Measurements from ENCODE around the gene SHC3. TPM values are rescaled to one million over a fixed set of nuclear protein-coding genes. Genes with fewer than 3 reads are reported as not detected.
A peak's percentile ranks its signal among the peaks of the same experiment; 100 is the strongest.

The SHC3 gene
- total and polyA plus RNA-seq, 2 donors (not counting 1 experiment from before 2014, with no cell fraction given): 1.7 to 16.2 TPM

- Histone ChIP-seq H3K36me3 (ENCODE audit: control insufficient read depth, insufficient read depth, low read length) (peaks cover 10% of the 10 kb centered on the region), H3K4me2 (ENCODE audit: extremely low read depth, insufficient read depth, low read length) (peak overlapping the region; percentile 11), H2AFZ (ENCODE audit: low read length) (no peak overlapping the region), H3K4me1 (ENCODE audit: control insufficient read depth, extremely low read depth, insufficient read depth, low read length) (peaks cover 10% of the 10 kb centered on the region), H4K20me1 (ENCODE audit: control insufficient read depth, extremely low read depth, insufficient read depth, low read length) (no peaks in the 10 kb centered on the region), H3K9ac (ENCODE audit: insufficient read depth, low read length) (no peak overlapping the region), H3K9me3 (ENCODE audit: control insufficient read depth, insufficient read depth, low read depth, low read length) (no peaks in the 10 kb centered on the region), H3K27ac (ENCODE audit: insufficient read depth, low read length) (peak overlapping the region; percentile 4), H3K27me3 (ENCODE audit: control insufficient read depth, insufficient read depth, low read length) (no peaks in the 10 kb centered on the region), H3K79me2 (ENCODE audit: control insufficient read depth, insufficient read depth, low read length) (peaks cover 6% of the 10 kb centered on the region), H3K4me3 (replicated peaks in 1 of 4; ENCODE audit: control extremely low read depth in 1 of 4, insufficient read depth in 1 of 4, low read depth in 3 of 4, low read length in 4 of 4) (peak overlapping the region in 1 of 4 experiments; percentile 25)
- DNase-seq (ENCODE audit: low read depth in 2 of 2): no peak
- no peak for TF ChIP-seq EZH2 (IDR thresholded peaks at IDR 0.05; ENCODE audit: low read length, missing control alignments)
- no peak for TF ChIP-seq CTCF (conservative IDR thresholded peaks at IDR 0.05 in 1 of 2, IDR thresholded peaks at IDR 0.05 in 1 of 2; ENCODE audit: low read depth in 1 of 2, low read length in 2 of 2)
Measured at GRCh38 chr9:89000371-89000781, 178.2 kb downstream of the SHC3 start.

- Histone ChIP-seq H3K4me2 (ENCODE audit: extremely low read depth, insufficient read depth, low read length) (no peak overlapping the region), H3K36me3 (ENCODE audit: control insufficient read depth, insufficient read depth, low read length) (peaks cover 10% of the 10 kb centered on the region), H3K27ac (ENCODE audit: insufficient read depth, low read length) (peak overlapping the region; percentile 17), H3K79me2 (ENCODE audit: control insufficient read depth, insufficient read depth, low read length) (peaks cover 11% of the 10 kb centered on the region), H3K27me3 (ENCODE audit: control insufficient read depth, insufficient read depth, low read length) (no peaks in the 10 kb centered on the region), H3K9ac (ENCODE audit: insufficient read depth, low read length) (no peak overlapping the region), H3K9me3 (ENCODE audit: control insufficient read depth, insufficient read depth, low read depth, low read length) (no peaks in the 10 kb centered on the region), H3K4me3 (replicated peaks in 1 of 4; ENCODE audit: control extremely low read depth in 1 of 4, insufficient read depth in 1 of 4, low read depth in 3 of 4, low read length in 4 of 4) (no peak overlapping the region), H3K4me1 (ENCODE audit: control insufficient read depth, extremely low read depth, insufficient read depth, low read length) (peaks cover 19% of the 10 kb centered on the region), H4K20me1 (ENCODE audit: control insufficient read depth, extremely low read depth, insufficient read depth, low read length) (no peaks in the 10 kb centered on the region), H2AFZ (ENCODE audit: low read length) (no peak overlapping the region)
- peak; percentile 66 to 95 for DNase-seq (ENCODE audit: low read depth in 2 of 2)
- TF ChIP-seq CTCF (conservative IDR thresholded peaks at IDR 0.05 in 1 of 2, IDR thresholded peaks at IDR 0.05 in 1 of 2; ENCODE audit: low read depth in 1 of 2, low read length in 2 of 2) (no peak), EZH2 (IDR thresholded peaks at IDR 0.05; ENCODE audit: low read length, missing control alignments) (no peak)
Measured at GRCh38 chr9:88998911-88999310, 179.7 kb downstream of the SHC3 start.

GRCh38 chr9:88998503-88998902, 180.1 kb downstream of the SHC3 start:
- Histone ChIP-seq H2AFZ (ENCODE audit: low read length) (no peak overlapping the region), H3K36me3 (ENCODE audit: control insufficient read depth, insufficient read depth, low read length) (peaks cover 10% of the 10 kb centered on the region), H4K20me1 (ENCODE audit: control insufficient read depth, extremely low read depth, insufficient read depth, low read length) (no peaks in the 10 kb centered on the region), H3K9ac (ENCODE audit: insufficient read depth, low read length) (no peak overlapping the region), H3K27ac (ENCODE audit: insufficient read depth, low read length) (no peak overlapping the region), H3K4me3 (replicated peaks in 1 of 4; ENCODE audit: control extremely low read depth in 1 of 4, insufficient read depth in 1 of 4, low read depth in 3 of 4, low read length in 4 of 4) (no peak overlapping the region), H3K9me3 (ENCODE audit: control insufficient read depth, insufficient read depth, low read depth, low read length) (no peaks in the 10 kb centered on the region), H3K4me1 (ENCODE audit: control insufficient read depth, extremely low read depth, insufficient read depth, low read length) (peaks cover 22% of the 10 kb centered on the region), H3K27me3 (ENCODE audit: control insufficient read depth, insufficient read depth, low read length) (no peaks in the 10 kb centered on the region), H3K4me2 (ENCODE audit: extremely low read depth, insufficient read depth, low read length) (no peak overlapping the region), H3K79me2 (ENCODE audit: control insufficient read depth, insufficient read depth, low read length) (peaks cover 15% of the 10 kb centered on the region)
- peak in 1 of 2 donors; percentile 59 for DNase-seq (ENCODE audit: low read depth in 2 of 2)
- TF ChIP-seq CTCF (conservative IDR thresholded peaks at IDR 0.05 in 1 of 2, IDR thresholded peaks at IDR 0.05 in 1 of 2; ENCODE audit: low read depth in 1 of 2, low read length in 2 of 2): no peak
- TF ChIP-seq EZH2 (IDR thresholded peaks at IDR 0.05; ENCODE audit: low read length, missing control alignments): no peak
